Neural crest cell (in vitro differentiated cells): ENCODE data around the gene MXI1. TPM values are rescaled to one million over a fixed set of nuclear protein-coding genes. Genes with fewer than 3 reads are reported as not detected.

ENCODE experiments used
- DNase-seq: peaks from one replicate; pipeline ENCODE4 v3.0.0; 2021; ENCODE audit warnings: low read depth, mixed read lengths, low spot score
- H3K27ac Mint-ChIP-seq: one replicate; pipeline ENCODE4 v1.8.0; 2021; ENCODE audit warnings: mild to moderate bottlenecking, mixed read lengths; ENCODE audit not compliant: unreplicated experiment
- H3K27me3 Mint-ChIP-seq: 2 replicates; pipeline ENCODE4 v1.8.0; 2021; ENCODE audit warnings: low read depth, mild to moderate bottlenecking, mixed read lengths
- H3K36me3 Mint-ChIP-seq: 2 replicates; pipeline ENCODE4 v1.8.0; 2021; ENCODE audit warnings: low read depth, mild to moderate bottlenecking, mixed read lengths
- H3K4me1 Mint-ChIP-seq: 2 replicates; pipeline ENCODE4 v1.8.0; 2021; ENCODE audit warnings: mixed read lengths
- H3K4me3 Mint-ChIP-seq: one replicate; pipeline ENCODE4 v1.8.0; 2021; ENCODE audit warnings: mild to moderate bottlenecking, mixed read lengths
- H3K9me3 Mint-ChIP-seq: 2 replicates; pipeline ENCODE4 v1.8.0; 2021; ENCODE audit warnings: mixed read lengths
- CTCF ChIP-seq: fragments of 200-600 bp; sonication (generic); conservative IDR thresholded peaks from 2 replicates; pipeline ENCODE4 v1.5.0; 2021; ENCODE audit warnings: antibody characterized with exemption, mild to moderate bottlenecking
- total RNA-seq: library from RNA; stranded (reverse); gene quantifications from 2 replicates; pipeline ENCODE4 v1.2.1, GENCODE V29; 2021

MXI1 gene
- total RNA-seq, 1 donor from 2014 or later, result 18.6 TPM

GRCh38 chr10:110228066-110228465 lies 20.7 kb downstream of the MXI1 start:
- no peaks in the 10 kb centered on the region for H3K9me3 Mint-ChIP-seq
- H3K36me3 Mint-ChIP-seq, result peaks cover 3% of the 10 kb centered on the region
- no peak for DNase-seq
- peaks cover 14% of the 10 kb centered on the region for H3K4me1 Mint-ChIP-seq
- H3K27ac Mint-ChIP-seq, result no peak overlapping the region
- H3K27me3 Mint-ChIP-seq, result peaks cover 2% of the 10 kb centered on the region
- peak overlapping the region; percentile 89 for H3K4me3 Mint-ChIP-seq
- TF ChIP-seq CTCF, result no peak

GRCh38 chr10:110229155-110229554 lies 21.8 kb downstream of the MXI1 start:
- Mint-ChIP-seq H3K36me3 (peaks cover 3% of the 10 kb centered on the region), H3K27me3 (peaks cover 2% of the 10 kb centered on the region), H3K4me3 (peak overlapping the region; percentile 66), H3K27ac (no peak overlapping the region), H3K9me3 (no peaks in the 10 kb centered on the region), H3K4me1 (peaks cover 14% of the 10 kb centered on the region)
- no peak for DNase-seq
- no peak for TF ChIP-seq CTCF

- peaks cover 13% of the 10 kb centered on the region for H3K36me3 Mint-ChIP-seq
- no peak overlapping the region for H3K4me3 Mint-ChIP-seq
- no peak for DNase-seq
- no peak for TF ChIP-seq CTCF
- H3K27me3 Mint-ChIP-seq, result no peaks in the 10 kb centered on the region
- H3K27ac Mint-ChIP-seq, result no peak overlapping the region
- H3K4me1 Mint-ChIP-seq, result no peaks in the 10 kb centered on the region
- H3K9me3 Mint-ChIP-seq, result peaks cover 2% of the 10 kb centered on the region
These were observed 26.4 kb downstream of the MXI1 start for GRCh38 chr10:110233846-110234245.

GRCh38 chr10:110237894-110238480 lies 30.6 kb downstream of the MXI1 start:
- H3K36me3 Mint-ChIP-seq, result peaks cover 12% of the 10 kb centered on the region
- H3K9me3 Mint-ChIP-seq, result peaks cover 2% of the 10 kb centered on the region
- H3K27ac Mint-ChIP-seq, result peak overlapping the region; percentile 19
- TF ChIP-seq CTCF, result no peak
- no peaks in the 10 kb centered on the region for H3K4me1 Mint-ChIP-seq
- H3K4me3 Mint-ChIP-seq, result no peak overlapping the region
- no peaks in the 10 kb centered on the region for H3K27me3 Mint-ChIP-seq
- no peak for DNase-seq

- H3K27me3 Mint-ChIP-seq, result no peaks in the 10 kb centered on the region
- no peak overlapping the region for H3K27ac Mint-ChIP-seq
- H3K9me3 Mint-ChIP-seq, result peaks cover 2% of the 10 kb centered on the region
- peaks cover 12% of the 10 kb centered on the region for H3K36me3 Mint-ChIP-seq
- no peak for TF ChIP-seq CTCF
- DNase-seq, result no peak
- H3K4me3 Mint-ChIP-seq, result no peak overlapping the region
- H3K4me1 Mint-ChIP-seq, result no peaks in the 10 kb centered on the region
These were observed 32.5 kb downstream of the MXI1 start for GRCh38 chr10:110239892-110240291.
